HG03439 (cell line): ENCODE measurements around the gene CTCFL.

Source experiments
- ATAC-seq: cut with Tn5 transposase; IDR thresholded peaks from one replicate; pipeline ENCODE4 v1.9.1; 2021; ENCODE audit warnings: mild to moderate bottlenecking, moderate library complexity; ENCODE audit not compliant: unreplicated experiment

Gene CTCFL

DNA sequence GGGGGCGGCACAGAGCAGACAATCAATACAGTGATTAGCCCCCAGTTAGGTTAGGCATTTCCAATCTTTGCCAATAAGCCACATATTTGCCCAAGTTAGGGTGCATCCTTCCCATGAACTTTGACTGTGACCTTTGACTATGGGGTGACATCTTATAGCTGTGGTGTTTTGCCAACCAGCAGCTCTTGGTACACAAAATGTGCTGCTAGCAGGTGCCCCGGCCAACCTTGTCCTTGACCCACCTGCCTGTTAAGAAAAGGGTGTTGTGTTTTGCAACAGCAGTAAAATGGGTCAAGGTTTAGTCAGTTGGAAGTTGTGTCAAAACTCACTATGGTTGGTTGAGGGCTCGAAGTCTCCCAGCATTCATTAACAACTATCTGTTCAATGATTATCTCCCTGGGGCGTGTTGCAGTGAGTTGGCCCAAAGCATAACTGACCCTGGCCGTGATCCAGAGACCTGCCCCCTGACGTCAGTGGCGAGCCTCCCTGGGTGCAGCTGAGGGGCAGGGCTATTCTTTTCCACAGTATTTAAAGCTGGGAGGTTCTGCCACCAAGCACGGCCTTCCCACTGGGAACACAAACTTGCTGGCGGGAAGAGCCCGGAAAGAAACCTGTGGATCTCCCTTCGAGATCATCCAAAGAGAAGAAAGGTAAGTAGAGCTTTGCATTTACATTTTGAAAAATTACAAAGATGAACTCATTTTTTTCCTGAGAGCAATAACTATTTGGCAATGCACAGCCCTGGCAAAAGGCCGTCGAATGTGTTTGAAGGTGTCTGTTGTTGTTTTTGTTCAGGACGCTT, 35.8 kb upstream of the CTCFL start, which contains the start of gene PCK1:
Gene PCK1, plus strand, starts transcription at position 557 of the 802 bp plus-strand sequence. CDS start 302 bp downstream, outside the sequence.
- ATAC-seq, result no peak

DNA sequence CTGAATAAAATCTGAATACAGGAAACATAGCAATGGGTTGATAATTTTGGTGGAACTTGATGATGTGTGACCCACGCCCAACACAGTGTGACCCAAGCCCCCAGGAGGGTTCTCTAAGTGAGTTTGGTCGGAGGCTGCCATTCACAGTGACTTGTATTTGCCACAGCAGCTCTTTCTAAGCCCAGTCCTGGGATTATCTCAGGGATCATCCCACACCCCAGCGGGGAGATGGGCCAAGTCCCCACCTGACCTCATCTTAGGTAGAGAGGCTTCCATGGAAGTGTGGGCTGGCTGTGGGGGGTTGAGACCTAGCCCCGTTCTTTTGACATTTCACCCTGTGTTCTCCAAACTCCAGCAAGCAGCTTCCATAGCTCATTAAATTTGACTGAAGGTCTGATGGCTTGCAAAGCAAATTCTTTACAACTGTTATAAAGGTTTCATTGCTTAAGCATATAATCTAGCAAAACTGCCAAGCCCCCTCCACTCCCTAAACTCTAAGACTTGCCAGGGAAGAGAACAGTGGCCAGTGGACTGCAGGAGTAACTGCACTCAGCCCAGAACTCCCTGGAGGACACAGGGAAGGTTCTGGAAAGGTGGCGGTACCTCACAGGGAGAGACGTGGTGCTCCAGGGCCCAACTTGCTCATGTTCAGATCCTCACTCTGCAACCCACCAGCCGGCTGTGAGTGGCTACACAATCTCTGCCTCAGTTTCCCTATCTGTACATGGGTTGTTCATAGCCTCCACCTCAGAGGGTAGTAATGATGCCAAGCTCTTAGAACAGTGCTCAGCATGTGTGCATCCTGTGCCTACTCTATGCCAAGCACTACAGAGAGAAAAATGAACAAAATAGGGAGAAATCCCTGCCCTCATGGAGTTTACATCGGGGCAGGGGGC, 35.0 kb upstream of the CTCFL start:
- no peak for ATAC-seq

DNA sequence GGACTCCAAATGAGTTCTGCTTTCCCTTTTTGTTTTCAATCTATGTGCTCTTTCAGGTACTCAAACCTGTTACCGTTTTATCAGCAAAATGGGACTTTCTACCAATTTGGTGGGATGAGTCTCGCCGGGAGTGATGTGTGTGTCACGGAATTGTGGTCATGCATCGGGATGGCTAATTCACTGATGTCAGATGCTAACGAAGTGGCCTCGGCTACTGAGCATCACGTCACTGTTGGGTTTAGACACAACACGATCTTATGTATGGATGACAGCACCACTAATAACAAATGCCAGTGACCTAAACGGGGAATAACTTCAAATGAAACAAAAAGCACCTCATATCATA, 34.3 kb upstream of the CTCFL start:
- ATAC-seq, result no peak

DNA sequence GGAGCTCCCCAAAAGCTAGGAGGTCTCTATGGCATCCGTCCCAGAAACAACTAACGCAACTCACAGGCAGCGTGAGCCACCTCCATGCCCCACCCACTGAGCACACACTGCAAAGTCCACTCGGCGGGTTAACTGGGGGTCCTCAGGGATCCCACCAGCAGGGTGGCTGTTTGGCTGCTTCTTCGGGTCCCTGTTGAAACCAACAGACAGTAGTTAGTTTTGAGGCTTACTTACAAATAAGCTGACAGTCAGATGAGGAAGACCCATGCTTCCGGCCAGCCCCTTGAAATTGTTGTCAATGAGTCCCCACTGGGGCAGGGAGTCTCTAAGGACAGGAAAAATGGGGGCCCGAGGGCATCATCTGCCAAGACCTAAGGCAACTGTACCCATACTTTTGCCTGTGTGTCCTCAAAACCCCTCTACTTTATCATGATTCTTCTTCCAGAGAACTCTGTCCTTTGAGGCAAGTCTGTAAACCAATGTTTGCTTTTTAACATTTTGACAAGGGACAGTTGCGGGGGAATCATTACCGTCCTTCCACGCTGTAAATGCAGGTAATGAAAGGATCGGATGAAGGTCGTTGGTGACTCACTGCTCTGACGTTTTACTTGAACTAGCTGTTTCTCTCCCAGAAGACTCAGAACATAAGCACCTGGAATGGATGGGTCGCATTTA, 33.8 kb upstream of the CTCFL start:
- no peak for ATAC-seq

DNA sequence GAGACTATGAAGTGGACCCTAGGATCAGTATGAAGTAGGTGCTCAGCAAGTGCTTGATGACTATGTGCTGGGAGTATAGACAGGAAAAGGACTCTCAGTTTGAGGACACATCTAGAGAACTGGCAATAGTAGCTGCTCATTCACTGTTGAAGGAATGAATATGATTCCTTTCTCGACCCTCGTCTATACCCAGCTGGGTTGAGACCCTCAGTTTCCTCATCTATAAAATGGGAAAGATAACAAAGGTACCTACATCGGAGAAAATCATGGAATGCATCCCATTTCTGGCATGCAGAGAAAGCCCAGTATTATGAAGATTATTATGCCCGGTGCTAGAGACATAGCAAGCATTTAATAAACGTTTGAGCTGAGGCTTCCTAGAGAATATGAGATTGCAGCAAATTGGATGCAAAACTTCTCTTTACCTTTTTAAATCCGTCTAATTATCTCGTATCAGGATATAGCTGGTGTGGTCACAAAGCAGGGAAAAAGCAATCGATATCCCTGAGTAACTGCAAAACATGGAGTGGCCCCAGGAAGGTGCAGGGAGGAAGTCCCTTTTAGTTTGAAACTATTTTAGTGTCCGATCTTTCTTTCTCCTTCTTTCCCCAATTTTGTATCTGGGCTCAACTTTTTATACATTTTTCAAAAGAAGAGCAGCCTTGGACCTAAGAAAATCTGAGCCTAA, 33.1 kb upstream of the CTCFL start:
- no peak for ATAC-seq

DNA sequence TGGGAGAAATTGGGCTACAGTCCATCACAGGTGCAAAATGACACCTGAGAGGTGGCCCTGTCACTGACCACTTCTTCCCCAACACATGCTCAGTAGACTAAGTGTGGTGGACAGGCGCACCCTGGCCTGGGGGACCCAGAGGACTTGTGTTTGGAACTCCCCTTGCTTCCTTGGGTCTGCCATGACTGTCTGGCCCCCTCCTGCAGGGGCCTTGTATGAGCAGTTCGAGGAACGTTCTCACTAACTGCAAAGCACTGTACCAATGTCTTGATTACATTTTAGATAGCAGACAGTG, 32.0 kb upstream of the CTCFL start:
- ATAC-seq, result no peak

DNA sequence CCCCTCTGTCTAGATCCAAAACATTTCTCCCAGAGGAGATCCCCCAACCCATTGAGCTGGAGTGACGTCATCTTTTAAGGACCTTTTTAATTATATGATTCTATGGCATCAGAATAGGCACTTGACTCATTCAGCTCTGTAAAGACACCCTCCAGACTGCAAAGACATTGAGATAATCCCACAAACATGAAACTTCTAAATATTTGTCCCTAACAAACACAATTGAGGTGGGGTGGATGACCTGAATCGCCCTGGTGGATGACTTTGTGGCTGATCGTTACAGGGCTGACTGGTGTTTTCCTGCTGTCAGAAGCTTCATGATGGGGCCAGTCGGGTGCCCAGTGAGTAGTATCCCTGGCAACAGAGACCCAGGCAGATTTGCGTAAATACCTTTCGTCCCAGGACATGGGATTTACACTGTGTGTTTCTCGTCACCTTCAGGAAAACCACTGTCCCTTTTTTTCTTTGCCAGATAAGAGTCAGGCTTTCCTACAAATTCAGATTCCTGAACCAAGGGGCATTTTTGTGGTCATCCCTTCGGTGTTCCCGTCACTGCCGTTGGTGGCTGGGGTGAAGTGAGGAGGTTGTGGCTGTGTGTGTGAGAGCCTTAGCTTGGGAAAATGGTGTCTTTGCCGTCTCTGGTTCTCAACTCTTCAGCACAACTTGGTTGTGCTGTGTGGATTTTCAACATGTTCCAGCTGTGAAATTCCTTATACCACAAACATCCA, 30.7 kb upstream of the CTCFL start:
- no peak for ATAC-seq

DNA sequence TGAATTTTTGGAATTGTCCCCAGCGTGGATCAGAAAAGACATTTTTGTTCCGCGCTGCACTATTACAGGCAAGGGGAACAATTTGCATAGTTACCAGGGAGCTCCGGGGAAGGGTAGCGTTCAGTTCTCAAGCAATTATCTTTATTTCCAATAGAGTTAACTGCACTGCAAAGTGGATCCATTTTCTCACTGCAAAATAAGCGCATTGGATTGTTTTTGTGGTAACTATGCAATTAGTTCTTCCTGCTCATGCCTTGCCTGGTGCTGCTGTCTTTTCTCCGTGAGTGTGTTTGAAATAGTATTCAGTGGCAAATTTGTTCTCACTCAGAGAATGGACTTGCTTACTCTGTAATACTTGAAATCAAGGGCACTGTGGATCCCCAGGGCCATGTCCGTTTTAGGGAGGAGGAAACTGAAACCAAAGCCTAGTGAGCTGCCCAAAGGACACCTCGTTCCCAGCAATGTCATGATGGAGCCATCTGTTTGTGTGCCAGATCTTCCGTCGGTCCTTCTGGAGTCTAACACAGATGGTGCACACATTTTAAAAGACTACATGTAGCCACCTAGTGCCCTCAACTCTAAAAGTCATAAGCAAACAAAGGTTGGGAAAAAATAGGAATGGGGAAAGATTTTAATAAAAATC, 28.6 kb upstream of the CTCFL start:
- no peak for ATAC-seq

DNA sequence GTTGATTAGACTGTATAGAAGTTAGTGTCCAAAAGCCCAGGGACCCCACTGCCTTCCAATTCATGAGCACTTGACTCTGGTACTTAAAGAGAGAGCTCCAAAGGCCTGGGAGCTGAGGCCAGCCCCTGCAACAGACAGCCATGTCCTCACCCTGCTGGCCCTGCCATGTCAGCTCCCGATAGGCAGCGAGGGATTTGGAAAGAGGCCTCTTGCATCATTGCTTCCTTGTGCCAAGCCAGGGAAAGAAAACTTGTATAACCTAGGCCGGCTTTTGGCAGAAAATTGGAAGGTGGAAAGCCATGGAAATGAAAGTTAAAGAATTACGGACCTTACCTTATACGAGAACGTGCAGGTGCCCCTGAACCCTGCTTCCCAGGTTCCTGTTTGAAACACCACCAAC, 27.5 kb upstream of the CTCFL start:
- no peak for ATAC-seq

DNA sequence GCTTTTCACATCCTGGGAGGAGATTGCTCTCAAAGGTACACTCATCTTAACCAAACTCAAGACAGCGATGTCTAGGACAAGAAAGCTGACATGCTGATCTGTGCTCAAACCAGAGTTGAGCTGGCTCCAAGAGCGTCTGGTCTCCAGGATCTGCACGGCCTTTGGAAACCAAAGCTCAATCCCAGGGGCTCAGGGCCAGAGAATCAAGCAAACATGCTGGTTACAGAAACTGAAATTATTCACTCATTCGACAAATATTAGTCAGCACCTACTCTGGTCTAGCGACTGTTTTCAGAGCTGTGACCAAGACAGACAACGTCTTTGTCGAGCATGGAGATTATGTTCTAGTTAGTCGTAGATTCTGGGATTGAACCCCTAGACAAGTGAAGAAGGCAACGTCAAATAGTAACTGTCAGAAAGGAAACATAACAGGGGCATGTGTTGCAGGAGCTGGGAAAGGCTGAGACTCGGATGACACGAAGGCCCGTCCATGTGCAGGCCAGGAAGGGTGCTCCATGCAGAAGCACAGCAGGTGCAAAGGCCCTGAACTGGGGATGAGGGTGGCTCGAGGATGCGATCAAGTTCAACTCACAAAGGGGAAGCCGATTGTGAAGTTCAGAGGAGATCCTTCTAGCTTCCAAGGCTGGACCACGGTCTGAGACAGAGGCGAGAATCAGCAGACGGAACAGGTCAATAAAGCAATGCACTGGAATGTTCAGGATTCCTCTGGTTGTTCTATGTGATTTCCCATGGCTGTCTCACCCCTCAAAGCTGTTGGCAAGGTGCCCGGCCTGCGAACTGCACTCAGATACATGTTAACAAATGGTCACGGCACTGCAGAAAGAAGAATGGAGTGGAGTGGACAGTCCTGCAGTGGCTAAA, 23.5 kb upstream of the CTCFL start:
- ATAC-seq, result no peak

DNA sequence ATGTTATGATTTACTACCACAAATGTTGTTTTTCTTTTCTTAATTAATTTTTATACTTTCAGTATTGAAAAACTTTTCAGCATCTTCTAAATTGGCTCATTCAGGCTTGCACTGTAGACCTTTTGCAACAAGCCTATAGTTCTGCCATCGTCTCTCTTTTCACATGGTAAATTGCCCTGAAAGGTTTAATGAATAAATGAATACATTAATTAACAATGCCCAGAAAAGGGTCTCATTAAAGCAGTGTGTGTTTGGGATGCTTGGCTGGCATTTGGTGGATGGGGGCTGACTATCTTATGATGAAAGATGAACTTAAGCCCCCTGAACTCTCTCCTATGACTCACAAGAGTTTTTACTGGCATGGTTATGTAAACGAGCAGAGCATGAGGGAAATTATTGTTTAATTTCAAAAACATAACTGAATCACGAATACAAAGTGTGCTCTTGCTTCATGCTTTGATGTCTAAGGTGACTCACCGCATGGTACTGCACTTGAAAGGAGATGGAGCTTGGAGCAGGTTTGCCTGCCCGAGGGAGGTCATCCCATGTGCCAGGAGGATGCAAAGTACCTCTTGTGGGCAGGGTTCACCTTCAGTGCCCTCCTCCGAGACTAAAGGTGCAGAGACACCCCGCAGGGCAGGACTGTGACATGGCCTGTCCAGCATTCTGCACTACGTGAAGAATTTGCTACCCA, 22.2 kb upstream of the CTCFL start:
- ATAC-seq, result no peak

DNA sequence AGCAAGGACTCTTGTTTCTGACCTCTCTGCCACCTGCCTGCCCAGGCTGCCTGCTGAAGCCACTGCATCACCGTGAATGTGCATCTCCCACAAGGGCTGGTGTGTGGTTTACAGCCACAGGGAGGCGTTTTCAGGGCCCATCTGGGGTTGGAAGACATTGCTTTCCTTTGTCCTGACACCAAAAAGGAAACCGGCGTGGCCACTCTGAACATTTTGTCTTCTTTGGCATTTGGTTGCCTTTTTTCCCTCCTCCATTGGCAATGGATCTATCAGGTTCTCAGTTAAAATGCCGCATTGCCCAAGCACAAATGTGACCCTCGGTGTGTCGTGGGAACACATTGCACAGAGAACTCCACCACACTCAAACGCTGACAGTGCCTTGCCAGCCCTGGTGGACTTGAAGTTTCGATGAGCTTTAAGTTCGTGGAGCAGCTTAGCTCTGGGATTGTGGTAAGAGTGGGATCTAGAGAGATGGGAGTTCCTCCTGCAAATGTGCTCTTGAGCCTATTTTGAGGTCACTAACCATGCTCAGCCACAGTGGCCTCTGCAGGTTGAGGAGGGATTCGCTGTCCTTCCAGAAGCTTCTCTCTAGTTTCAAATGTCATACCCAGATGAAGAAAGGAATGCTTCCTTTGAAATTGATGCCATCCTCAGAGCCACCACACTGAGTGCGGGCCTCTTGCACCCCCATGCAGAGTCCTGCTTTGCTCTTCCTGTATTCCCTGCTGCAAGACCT, 21.2 kb upstream of the CTCFL start:
- ATAC-seq, result no peak

DNA sequence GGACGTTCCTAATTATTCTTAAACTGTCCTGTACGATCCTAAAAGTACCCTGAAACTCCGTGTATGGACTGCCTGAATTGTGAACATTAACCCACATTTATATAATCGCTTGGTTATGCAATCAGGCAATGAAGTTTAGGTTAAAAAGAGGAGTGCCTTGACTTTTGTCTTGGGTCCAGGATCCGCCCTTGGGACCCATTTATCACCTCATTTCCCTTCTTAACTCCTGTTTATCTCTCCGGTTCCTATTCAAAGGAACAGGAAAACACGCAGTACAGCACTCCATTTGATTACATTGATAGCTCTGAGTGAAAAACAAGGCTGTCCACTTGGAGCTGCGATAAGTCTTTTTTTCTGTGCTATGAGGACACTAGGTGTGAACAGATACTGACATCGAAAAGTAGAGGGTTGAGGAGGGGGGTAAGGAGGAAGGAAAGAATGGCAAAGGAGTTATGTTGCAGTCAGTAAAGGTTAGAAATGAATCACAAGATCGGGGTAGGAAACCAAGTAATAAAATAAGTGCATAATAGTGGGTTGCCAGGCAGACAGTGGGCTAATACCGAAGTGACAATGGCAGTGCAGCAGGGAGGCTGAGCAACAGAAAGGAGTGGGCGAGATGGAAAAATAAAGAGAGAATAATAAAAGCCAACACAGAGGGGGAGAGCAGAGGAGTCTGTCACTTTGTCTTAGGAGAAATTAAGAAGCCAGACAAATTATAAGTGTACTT, 20.1 kb upstream of the CTCFL start:
- ATAC-seq, result no peak

DNA sequence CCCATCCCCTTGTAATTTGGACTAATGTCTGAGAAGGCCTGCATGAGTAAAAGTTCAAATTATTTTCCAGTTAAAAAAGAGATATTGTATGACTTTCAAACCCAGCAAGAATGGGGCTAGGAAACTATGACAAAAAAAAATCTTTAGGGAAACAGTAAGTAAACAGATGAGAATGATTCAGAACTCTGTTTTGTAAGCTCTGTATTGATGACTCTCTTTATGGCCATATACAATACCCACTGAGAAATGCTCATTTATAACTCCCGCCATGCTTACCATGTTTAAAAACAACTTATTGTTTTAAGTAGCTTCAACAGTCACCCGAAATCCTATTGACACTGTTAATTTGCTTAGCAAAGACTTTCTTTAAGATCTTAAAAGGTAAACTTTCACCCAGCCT, 18.8 kb upstream of the CTCFL start:
- no peak for ATAC-seq

DNA sequence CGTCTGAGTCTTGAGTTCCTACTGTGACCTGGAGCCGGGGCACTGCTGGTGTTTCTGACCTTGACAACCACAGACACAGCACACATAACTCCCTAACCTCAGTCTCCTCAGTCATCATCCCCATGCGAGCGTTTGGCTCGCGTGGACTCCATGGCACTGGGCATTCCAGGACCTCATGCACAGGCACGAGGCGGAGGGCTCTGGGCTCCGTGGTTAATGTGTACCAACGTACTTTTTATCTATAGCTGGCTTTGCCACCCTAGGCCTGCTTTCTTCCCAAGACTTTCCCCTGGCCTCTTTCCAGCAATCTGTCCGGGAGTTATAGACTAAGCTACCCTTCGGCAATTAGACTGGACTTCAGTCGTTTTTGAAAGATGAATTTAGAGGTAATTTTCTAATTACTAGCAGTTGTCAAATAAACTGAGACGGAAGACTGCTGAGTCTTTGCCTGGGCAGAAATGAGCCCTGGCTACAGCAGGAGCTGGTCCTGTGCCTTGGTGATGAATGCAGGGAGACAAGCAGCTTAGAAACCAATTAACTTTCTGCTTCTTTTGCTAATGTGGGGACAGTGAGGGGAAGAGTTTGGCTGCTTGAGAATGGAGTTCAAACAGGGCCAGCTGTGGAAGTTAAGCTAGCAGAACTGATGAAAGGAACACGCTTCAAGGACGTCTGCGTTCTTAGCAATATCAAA, 16.1 kb upstream of the CTCFL start:
- no peak for ATAC-seq

DNA sequence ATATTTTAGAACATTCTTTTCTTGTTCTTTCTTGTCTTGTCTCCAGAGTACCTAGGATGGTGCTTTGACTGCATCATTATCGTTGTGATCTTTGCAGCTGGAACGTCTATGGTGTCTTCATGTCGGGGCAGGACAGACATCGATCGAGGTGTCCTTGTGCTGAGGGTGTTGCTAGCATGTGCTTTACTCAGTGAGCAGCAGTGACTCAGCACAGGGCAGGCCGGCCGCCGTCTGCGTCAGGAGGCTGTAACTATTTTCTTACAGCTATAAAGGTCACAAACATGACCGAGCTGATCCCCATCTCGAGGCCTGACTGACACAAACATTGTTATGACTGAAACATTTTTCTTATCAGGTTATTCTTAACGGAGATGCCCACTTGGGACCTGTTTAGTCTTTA, 14.9 kb upstream of the CTCFL start:
- no peak for ATAC-seq

DNA sequence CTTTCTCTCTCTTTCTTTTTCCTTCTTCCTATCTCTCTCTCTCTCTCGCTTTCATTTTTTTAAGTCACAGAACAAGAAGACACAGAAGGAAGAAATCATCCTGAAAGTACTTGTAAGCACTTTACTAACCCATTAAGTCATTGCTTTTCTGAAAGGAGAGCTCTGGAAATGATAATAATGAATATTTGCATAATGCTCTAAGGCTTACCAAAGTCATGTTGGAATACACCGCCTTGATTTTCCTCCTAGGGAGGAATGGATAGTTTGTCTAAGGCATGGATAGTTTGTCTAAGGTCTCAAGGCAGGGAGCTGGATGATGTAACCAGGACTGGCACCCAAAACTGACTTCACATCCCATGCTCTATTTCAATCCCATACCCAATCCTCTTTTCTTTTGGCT, 12.9 kb upstream of the CTCFL start:
- no peak for ATAC-seq
